T-helper 9 cell (primary cell): ENCODE results near the gene EVA1A.

ENCODE experiments used
- DNase-seq: peaks from one replicate; pipeline ENCODE4 v3.0.0-alpha.2; 2020

The EVA1A gene

GRCh38 chr2:75589391-75590105, 28.8 kb upstream of the EVA1A start:
- no peak for DNase-seq

- DNase-seq = no peak
Measured at GRCh38 chr2:75587954-75588587, 27.3 kb upstream of the EVA1A start.

- no peak for DNase-seq
Measured at GRCh38 chr2:75586971-75587370, 26.2 kb upstream of the EVA1A start.

- DNase-seq = no peak
Measured at GRCh38 chr2:75582840-75583239, 22.1 kb upstream of the EVA1A start.

GRCh38 chr2:75580606-75581005, 19.9 kb upstream of the EVA1A start:
- no peak for DNase-seq

GRCh38 chr2:75580156-75580555, 19.4 kb upstream of the EVA1A start:
- DNase-seq = no peak

- no peak for DNase-seq
Measured at GRCh38 chr2:75579186-75579585, 18.4 kb upstream of the EVA1A start.

- DNase-seq = no peak
Measured at GRCh38 chr2:75577280-75577679, 16.5 kb upstream of the EVA1A start.

GRCh38 chr2:75574106-75574505, 13.4 kb upstream of the EVA1A start:
- DNase-seq = no peak

- DNase-seq = no peak
Measured at GRCh38 chr2:75573145-75573878, 12.6 kb upstream of the EVA1A start.

GRCh38 chr2:75571730-75572430, 11.1 kb upstream of the EVA1A start:
- no peak for DNase-seq

- no peak for DNase-seq
Measured at GRCh38 chr2:75570948-75571729, 10.4 kb upstream of the EVA1A start.

GRCh38 chr2:75570024-75570947, 9.5 kb upstream of the EVA1A start:
- no peak for DNase-seq

GRCh38 chr2:75569546-75569945, 8.8 kb upstream of the EVA1A start:
- DNase-seq = no peak

GRCh38 chr2:75568174-75568573, 7.4 kb upstream of the EVA1A start:
- DNase-seq = no peak

GRCh38 chr2:75565472-75566462, 5.0 kb upstream of the EVA1A start:
- DNase-seq = no peak

- no peak for DNase-seq
Measured at GRCh38 chr2:75564713-75565359, 4.1 kb upstream of the EVA1A start.

GRCh38 chr2:75564026-75564688, 3.4 kb upstream of the EVA1A start:
- DNase-seq = no peak

- no peak for DNase-seq
Measured at GRCh38 chr2:75563591-75563990, 2.9 kb upstream of the EVA1A start.
